Umbilical cord (tissue), 2 donors: ENCODE results near the gene MTA3. TPM values are rescaled to one million over a fixed set of nuclear protein-coding genes. Genes with fewer than 3 reads are reported as not detected.

ENCODE experiments used
- DNase-seq: peaks from one replicate; pipeline ENCODE4 v3.0.0-alpha.2; 2015; ENCODE audit warnings: low spot score
- total RNA-seq: library from RNA; depleted of rRNA; stranded (reverse); fragments of >200 nt; gene quantifications from one replicate; pipeline ENCODE4 v1.2.3, GENCODE V29; 2014; ENCODE audit warnings: low replicate concordance; ENCODE audit not compliant: insufficient read depth

MTA3 gene
- total RNA-seq, 1 donor from 2014 or later, result 23.8 TPM

DNA sequence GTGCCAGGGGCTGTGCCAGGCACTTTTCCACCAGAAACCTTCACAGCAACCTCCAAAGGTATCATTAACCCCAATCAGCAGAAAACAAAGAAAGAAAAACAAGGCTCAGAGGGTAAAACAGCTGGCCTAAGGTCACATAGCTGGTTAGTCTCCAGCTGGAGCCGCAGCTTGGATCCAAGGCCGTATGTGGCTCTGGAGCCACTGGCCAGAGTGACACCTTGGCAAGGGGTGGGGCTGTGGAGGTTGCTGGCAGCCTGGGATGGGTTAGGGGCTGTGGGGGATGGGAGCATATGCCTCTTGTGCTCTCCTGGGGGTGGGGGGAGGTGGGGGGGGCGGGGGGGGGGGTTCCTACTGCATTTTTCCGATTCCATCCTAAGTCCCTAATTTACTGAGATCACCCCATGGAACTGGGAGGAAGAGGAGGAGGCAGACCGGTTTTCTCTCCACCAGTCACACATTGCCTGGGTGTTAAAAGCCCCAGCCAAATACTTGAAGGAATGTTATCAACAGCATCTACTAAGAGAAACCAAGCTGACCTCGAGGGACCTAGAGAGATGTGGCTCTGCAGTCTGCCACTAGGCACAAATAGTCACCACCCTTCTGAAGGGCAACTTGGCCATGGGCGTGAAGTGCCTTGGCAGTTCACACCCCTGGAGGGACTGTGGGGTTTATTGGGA, 215.9 kb downstream of the MTA3 start:
- no peak for DNase-seq

DNA sequence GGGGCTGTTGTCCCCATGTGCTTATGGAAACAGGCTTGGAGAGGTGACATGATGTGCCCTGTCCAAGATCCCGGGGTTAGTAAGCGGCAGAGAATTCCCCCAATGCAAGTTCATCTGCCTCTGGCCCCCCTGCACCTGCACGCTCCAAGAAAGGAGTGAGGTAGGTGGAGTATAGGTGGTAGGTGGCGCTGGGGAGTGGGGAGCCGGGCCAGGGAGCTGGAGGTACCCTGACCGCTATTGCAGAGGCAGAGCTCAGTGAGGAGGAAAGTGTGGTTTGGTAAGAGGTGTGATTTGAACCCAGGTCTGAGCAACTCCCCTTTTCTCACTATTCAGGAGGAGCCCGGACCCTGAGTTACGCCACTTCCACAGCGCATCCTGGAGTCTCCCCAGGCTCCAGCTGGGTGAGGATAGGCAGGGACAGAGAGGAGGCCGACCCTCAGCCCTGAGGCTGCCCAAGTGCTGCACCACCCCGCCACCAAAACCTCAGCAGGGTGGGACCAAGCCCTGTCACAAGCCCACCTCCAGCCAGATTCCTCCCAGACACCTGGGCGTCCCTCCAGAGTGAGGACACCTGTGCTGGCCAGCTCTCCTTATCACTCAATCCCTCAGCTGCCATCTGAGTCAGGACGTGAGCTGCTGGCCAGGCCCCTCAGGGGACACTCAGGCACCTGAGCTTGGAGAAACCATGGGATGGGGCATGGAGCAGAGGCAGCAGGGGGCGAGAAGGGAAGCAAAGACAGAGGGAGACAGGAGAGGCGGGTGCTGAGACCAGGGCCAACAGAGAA, 218.3 kb downstream of the MTA3 start:
- DNase-seq, result no peak

DNA sequence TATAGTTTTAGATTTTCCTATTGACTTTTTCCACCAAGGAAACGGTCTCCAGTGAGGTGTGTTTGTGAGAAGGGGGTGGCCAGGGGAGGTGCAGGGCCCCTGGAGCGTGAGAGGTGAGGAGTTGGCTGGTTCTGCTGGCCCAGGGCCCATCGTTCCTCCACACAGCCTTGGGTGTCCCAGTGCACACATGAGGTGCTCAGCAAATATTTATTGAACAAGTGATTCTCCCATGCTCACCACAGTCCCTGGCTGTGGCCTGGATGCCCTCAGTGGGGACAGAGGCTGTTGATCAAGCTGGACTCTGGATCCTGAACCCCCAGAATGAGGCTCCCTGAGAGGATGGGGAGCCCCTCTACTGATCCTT, 219.0 kb downstream of the MTA3 start:
- DNase-seq, result no peak

DNA sequence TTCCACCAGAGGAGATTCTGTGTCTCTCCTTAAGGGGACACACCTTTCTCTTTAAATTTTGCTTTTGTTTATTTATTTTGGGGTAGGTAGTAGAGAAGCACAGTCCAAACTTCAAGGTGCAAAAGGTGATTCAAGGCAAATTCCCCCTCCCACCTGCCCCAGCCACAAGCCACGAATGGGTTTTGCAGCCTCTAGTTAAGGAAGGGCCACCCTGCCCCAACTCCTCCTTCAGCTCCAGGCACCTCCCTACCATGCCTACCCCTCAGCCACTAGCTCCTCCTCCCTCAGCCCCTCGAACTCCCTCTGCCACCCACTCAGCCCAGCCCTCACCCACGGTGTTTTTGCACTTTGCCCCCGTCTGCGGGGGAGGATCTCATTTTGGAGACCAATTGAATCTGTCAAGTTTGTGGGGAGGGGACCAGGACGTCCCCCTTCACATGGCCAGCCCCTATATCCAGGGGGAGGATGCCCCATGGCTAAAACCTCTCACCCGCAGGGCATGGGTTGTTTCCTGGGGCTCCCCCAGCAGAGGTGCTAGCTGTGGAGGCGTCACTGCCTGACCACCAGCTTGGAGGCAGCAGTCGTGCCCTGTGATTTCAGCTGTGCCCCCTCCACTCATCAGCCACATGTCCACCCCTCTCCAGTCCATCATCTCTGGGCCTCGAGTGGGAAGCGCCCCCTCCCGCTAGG, 219.5 kb downstream of the MTA3 start:
- no peak for DNase-seq

DNA sequence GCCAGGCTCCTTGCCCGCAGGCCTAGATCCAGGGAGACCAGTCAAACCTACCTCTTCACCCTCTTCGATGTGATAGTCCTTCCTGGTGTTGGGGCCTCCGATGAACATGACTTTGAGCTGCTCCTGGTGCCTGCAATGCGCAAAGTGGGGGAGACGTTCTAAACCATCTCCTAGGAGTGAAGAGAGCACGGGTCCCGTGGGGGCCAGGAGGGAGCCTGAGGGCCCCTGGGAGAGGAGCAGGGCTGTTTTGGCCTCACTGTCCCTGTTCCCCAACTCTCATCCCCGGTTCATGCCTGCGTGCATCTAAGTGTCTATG, 220.0 kb downstream of the MTA3 start:
- DNase-seq, result no peak

DNA sequence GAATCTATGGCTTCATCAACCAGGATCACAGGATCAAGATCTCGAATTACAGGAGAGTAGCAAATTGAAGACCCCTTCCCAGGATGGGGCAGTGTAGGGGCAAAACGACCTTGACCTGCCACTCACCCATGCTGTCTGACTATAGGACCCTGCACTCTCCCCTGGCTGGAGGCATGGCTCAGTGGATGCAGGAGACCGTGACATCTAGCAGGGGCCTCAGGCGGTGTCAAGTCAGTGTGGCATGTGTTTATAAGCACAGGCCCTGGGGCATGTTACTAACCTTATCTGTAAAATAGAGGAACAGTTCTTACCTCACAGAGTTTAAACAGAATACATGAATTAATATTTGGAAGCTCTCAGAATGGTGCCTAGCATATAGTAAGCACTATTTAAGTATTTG, 220.4 kb downstream of the MTA3 start:
- DNase-seq, result peak; percentile 48

DNA sequence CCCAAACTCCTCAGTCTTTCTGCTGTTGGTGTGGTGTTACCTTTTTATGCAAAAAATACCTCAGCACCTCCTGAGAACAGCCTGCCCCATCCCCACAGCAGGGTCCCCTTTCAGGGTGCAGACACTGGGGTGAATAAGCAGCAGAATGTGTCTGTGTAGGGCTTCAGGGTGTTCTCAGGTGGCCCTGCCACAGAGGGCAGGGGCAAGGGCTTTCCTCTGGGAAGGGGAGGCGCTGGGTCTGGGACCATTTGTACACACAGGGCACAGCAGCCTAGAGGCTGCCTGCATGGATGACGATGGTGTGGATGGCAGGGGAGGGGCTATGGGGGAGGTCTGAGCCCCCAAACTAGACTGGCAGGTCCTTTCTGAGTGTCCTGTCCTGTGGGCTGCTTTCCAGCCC, 221.3 kb downstream of the MTA3 start:
- no peak for DNase-seq

DNA sequence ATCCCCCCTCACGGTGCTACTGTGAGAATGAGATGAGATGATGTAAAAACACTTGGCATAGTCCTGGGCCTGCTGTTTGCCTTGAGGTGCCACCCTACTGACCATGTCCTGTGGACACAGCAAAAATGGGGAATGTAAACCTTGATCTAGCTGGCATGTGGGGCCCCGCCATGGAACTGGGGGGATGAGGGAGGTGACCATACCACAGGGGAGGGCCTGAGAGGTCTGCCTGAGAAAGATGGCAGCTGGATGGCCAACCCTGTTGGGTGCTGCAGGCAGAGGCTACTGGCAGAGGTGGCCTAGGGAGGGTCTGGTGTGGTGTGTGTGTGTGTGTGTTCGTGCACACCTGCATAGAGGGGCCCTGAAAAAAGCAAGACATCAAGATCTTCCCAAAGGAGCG, 223.2 kb downstream of the MTA3 start:
- DNase-seq, result no peak

DNA sequence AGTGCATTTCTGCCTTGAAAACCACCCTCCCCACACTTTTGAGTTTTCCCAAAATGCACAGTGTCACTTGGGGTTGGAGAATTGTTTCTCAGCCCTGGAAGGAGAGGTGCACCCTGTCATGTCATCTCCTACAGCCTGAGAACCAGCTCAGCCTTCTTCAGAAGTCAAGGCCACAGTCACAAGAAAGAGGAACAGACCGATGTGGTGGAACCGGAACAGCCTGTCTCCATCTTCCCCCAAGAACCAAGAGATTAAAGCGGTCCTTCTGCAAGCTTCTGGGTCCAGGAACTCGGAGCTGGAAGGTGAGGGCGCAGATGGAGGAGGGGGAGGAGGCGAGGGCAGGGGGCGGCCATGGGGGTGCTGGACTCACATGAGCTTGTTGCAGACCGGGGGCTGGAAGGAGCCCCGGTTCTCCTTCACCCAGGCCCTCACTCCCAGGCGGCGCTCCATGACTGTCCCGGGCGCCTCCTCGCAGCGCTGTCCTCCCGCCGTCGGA, 223.7 kb downstream of the MTA3 start:
- no peak for DNase-seq

DNA sequence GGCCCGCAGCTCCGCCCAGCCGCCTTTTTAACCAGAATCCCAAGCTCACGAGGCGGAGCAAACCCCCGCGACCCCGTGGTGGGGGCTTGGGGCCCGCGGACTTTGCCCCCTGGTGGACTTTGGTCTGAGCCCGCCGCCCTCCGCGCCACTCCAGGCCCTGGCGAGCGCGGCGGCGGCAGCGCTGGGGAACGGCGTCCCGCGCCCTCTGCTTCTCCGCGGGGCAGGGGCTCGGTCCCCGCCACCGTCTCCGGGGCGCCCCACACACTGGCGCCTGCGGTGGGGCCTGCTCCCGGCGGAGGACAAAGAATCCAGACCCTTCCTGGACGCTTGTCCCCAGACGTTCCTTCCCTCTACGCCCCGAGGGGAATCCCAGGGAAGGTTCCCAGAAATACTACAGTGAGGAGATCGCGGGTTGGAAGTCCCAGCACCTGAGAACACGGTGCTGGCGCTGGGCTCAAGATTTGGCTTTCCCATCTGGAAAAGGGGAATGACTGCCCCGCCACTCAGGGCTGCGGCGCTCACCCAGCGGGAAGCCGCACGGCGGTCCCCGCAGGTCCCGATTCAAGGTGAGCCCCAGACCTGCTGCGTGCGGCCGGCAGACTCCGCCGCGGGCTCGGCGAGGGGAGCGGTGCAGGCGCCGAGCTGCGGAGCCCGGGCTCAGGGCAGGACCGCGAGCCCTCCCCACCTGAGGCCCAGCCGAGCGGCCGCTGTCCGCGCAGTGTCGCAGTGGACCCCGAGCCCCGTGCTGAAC, 224.3 kb downstream of the MTA3 start, which contains the start of gene HAAO:
Gene HAAO (minus strand): TSS at position 1 of the 751 bp plus-strand sequence. CDS start 47 bp downstream, outside the sequence.
- peak; percentile 81 for DNase-seq

DNA sequence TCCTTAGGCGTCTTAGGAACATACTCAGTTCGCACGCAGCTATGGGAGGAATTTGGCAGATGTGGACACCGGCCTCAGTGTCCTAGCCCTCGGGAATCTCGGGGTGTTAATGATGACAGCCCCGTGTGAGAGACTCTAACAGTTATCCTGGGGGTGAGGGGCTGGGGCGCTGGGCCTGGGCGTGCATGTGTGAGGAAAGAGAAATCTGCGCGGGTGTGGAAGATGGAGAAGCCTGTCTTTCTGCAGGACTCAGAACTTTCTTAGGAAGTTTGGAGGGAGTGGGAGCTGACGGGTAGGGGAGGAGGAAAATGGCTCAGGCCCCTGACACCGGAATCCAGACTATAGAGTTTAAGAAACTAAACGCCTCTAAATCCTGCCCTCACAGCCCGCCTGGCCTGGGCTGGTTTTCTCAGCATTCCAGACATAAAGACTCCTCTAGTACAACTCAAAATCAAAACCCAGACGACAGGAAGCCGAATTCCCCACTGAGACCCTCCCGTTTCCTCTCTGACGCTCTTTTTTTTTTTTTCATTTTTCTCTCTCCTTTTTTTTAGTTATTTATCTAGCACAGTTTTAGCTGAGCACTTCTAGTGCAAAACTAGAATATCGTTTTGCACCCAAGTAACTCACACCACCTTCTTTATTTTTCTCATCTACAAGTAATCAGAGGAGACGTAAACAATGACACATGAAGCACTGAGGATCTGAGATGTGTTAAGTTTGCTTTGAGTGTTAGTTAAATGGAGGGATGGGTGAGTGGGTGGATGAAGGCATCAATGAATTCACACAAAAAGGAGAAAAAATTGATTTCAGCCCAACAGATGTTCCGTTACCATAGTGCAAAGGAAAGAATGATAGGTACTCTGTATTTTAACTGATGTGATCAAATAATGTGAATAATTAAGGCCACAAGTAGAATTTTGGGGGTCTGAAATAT, 225.2 kb downstream of the MTA3 start:
- peak; percentile 91 for DNase-seq

DNA sequence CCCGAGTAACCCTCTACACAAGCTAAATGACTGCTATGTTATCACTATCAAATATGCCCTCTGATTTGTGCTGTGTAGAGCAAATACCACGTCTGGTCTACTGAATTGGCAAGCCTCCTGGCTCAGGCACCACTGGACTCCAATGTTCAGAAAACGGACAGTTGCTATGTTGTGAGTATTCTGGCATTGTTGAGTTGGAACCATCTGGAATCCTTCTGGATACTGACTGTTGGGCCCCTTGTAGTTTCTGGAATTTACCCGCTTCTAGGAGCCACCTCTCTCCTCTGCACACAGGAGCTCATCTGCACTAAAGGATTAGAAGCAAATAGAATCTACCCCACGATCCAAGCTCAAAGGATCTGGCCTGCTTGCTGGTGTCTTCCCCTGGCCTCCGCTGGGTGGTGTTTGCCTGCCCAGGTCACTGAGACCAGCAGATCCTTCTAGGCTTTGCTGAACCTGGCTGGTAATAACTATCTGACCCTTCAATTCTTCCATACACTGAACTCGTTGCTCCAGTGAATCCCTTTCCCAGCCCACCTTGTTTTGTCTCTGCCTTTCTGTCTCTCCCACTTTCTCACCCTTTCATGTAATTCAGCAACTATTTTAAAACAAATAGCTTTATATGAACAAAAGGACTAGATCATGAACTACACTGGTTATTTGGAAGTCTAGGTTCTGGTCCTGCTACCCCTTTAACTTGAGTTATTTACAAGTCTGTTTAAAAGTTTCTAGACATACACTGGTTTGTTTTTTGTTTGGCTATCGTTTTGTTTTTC, 226.0 kb downstream of the MTA3 start:
- peak; percentile 64 for DNase-seq

DNA sequence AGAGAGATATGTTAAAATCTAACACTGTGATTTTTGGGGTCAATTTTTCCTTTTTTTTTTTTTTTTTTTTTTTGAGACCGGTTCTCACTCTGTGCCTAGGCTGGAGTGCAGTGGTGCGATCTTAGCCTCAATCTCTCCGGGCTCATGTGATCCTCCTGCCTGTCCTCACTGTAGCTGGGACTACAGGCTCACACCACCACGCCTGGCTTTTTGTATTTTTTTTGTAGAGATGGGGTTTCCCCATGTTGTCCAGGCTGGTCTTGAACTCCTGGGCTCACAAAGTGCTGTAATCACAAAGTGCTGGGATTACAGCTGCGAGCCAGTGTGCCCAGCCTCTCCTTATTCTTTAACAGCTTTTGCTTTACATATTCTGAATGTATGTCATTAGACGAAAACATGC, 226.8 kb downstream of the MTA3 start:
- DNase-seq, result no peak

DNA sequence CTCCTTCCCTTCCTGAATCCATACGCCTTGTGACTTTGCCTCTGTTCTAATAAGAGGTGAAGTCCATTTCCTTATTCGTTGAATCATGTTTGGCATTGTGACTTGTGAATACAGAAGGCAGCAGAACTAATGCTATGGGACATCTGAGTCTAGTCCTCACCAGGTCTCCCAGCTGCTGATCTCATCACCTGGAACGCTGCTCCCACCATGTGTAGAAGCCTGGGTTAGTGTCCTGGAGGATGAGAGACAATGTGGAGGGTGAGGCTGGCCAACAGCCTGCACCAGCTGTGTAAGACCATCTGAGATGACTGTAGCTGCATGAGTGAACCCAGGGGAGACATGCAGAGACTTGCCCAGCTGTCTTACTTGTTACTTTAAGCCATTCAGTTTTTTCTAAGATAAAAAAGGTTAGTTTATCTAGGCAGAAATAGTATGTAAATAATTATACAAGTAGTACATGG, 227.4 kb downstream of the MTA3 start:
- DNase-seq, result no peak

DNA sequence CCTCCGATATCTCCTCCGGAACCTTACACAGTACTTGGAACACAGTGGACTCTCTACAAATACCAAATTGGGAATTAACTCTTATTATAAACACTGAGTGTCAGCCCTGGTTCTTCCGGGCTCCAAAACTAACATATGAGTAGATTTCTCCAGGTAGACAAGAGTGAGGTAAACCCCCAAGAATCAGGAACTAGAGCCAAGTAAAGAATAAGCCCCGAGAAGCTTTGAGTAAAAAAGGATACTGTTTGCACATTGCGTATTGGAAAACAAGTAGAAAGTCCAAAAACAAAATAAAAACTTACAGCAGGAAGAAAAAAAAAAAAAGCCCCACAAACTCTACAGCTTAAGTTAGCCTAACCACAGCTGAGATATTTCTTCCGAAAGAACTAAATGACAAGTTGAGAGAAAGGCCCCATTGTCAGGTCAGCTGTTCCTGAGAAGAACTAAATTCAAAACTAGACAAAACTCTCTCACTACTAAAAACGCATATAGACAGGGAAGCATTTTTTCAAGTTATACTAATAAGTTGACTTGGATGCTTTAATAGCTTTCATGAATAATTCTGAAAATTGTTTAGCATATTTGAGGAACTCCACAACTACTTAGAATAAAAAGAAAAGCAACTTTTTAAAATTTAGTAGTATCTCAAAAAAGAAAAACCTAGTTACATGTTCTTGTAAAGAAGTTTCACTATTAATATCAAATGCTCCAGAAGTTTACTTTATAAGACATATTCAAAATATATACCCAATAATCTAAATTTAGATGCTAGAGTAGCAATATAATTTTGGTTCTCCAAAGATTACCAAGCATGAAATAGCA, 228.2 kb downstream of the MTA3 start:
- DNase-seq, result no peak

DNA sequence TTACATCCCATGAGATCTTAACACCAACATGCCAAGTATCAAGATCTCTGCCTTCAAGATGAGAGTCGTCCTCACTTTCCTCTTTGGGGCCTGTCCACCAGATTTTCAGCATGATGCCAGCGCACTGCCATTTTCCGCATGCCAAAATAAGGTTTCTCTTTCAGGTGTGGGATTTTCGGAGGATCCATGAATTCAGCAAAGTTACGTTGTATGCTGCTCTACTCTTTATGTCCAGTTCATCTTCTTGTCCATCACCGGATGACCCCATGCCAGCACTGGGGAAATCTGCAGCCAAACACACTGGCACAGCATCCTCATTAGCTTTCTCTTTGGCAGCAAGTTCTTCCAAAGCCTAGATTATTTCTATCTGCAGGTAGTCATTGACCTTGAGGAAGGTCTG, 228.8 kb downstream of the MTA3 start:
- no peak for DNase-seq

DNA sequence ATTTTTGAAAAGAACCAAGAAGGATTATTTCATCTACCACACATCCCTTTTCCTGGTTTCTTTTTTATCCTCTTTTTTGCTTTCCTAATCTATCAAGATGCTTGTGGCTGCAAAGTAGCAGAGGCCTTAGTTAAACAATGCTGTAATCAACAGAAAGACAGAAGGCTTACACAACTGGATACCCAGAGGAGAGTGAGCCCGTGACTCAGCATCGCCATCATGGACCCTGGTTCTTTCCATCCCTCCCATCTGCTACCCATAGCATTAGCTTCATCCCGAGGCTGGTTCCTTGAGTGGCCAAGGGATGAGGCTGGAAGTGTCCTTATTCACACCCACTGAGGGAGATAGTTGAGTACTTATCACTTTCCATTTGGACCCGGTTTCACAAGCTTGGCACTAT, 231.4 kb downstream of the MTA3 start:
- no peak for DNase-seq

DNA sequence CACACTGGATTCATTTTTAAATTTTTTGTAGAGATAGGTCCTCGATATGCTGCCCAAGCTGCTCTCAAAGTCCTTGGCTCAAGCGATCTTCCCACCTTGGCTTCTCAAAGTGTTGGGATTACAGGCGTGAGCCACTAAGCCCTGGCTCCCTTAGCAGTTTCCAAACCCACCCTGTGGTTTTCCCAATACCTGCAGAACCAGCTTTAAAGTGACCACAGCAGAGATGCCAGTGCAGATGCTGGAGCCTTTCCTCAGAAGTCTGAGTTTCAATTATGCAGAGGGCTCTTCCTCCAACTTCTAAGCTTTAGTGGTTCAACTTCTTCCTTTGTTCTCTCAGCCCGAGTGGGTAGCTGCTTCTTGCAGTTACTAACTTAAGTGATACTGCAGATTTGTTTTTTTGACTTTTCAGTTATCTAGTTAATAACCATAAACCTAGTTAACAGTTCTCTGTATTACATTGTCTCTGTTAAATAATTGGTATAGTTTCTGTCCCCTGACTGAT, 232.1 kb downstream of the MTA3 start:
- DNase-seq, result no peak

DNA sequence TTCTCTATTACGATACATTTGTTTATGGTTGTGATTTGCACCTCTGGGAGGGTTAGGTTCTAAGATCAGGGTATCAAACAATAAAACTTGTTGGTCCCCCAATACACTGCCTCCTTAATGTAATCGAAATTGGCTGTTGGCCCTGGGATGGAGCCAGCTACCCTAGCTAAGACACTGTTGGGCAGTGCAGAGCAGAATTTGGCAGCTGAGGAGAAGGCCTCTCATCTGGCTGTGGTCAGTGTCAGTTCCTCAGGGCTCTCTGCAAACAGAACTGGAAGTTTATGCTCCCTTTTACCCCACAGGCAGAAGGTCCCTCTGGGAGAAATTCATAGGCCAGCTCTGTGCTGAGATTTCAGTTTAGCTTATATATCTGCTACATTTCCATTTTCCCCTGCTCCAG, 232.5 kb downstream of the MTA3 start:
- peak; percentile 57 for DNase-seq
